Central memory CD4-positive, alpha-beta T cell (primary cell): Measurements from ENCODE around the gene DDX5.

ENCODE experiments used
- DNase-seq: peaks from one replicate; pipeline ENCODE4 v3.0.0; 2022
- total RNA-seq, 3 experiments: gene quantifications; one replicate each; lab custom pipeline; 2026; lab: John Stamatoyannopoulos, UW

The DDX5 gene
- total RNA-seq, result 1,576 to 6,122 (median 1,975) reads per million in 3 experiments

GRCh38 chr17:64506201-64506575 lies at the start of gene DDX5:
Gene DDX5 (minus strand): TSS chr17:64506289. CDS start chr17:64506119, 170 bp downstream.
- peak; percentile 97 for DNase-seq

- DNase-seq, result no peak
Observed at GRCh38 chr17:64555281-64555680, 49.2 kb upstream of the DDX5 start.

- DNase-seq, result no peak
Observed at GRCh38 chr17:64554028-64554637, 48.0 kb upstream of the DDX5 start.

GRCh38 chr17:64551461-64551860 lies 45.4 kb upstream of the DDX5 start:
- no peak for DNase-seq

- DNase-seq, result no peak
Observed at GRCh38 chr17:64547319-64547718, 41.2 kb upstream of the DDX5 start.

GRCh38 chr17:64546716-64547115 lies 40.6 kb upstream of the DDX5 start:
- no peak for DNase-seq

- DNase-seq, result no peak
Observed at GRCh38 chr17:64544742-64545141, 38.7 kb upstream of the DDX5 start.

GRCh38 chr17:64540118-64540776 lies 34.2 kb upstream of the DDX5 start:
- DNase-seq, result no peak

- no peak for DNase-seq
Observed at GRCh38 chr17:64538508-64539130, 32.5 kb upstream of the DDX5 start.

- no peak for DNase-seq
Observed at GRCh38 chr17:64537488-64537887, 31.4 kb upstream of the DDX5 start.

- no peak for DNase-seq
Observed at GRCh38 chr17:64536913-64537312, 30.8 kb upstream of the DDX5 start.

- DNase-seq, result no peak
Observed at GRCh38 chr17:64535357-64535756, 29.3 kb upstream of the DDX5 start.

GRCh38 chr17:64534187-64534586 lies 28.1 kb upstream of the DDX5 start:
- DNase-seq, result no peak

- DNase-seq, result no peak
Observed at GRCh38 chr17:64533784-64534183, 27.7 kb upstream of the DDX5 start.

- DNase-seq, result no peak
Observed at GRCh38 chr17:64532409-64532808, 26.3 kb upstream of the DDX5 start.

GRCh38 chr17:64531955-64532371 lies 25.9 kb upstream of the DDX5 start:
- DNase-seq, result no peak

GRCh38 chr17:64529221-64529620 lies 23.1 kb upstream of the DDX5 start:
- DNase-seq, result no peak

GRCh38 chr17:64527914-64528313 lies 21.8 kb upstream of the DDX5 start:
- DNase-seq, result no peak

- DNase-seq, result no peak
Observed at GRCh38 chr17:64520359-64520758, 14.3 kb upstream of the DDX5 start.

- no peak for DNase-seq
Observed at GRCh38 chr17:64519601-64520000, 13.5 kb upstream of the DDX5 start.

- no peak for DNase-seq
Observed at GRCh38 chr17:64515829-64516228, 9.7 kb upstream of the DDX5 start.

GRCh38 chr17:64515419-64515818 lies 9.3 kb upstream of the DDX5 start:
- DNase-seq, result no peak

- no peak for DNase-seq
Observed at GRCh38 chr17:64509179-64509578, 3.1 kb upstream of the DDX5 start.

GRCh38 chr17:64508683-64509082 lies 2.6 kb upstream of the DDX5 start:
- DNase-seq, result no peak
